Activated T-helper 2 cell treated with anti-CD3 and anti-CD28 coated beads, Interferon-gamma antibody, Interleukin-2, Interleukin-4, amounts not matched to agents 10 μg/mL and 5 μg/mL and 100 μg/mL, durations not matched to agents 14 hours and 24 hours and 36 hours (primary cell): Measurements from ENCODE around the gene CYTH3. TPM values are rescaled to one million over a fixed set of nuclear protein-coding genes. Genes with fewer than 3 reads are reported as not detected.

Source experiments
- DNase-seq: peaks from one replicate; pipeline ENCODE4 v3.0.0; 2021; ENCODE audit warnings: low spot score
- H3K27ac Mint-ChIP-seq: one replicate; pipeline ENCODE4 v1.8.0; 2021; ENCODE audit warnings: mixed read lengths
- H3K27me3 Mint-ChIP-seq: one replicate; pipeline ENCODE4 v1.8.0; 2021; ENCODE audit warnings: low read depth, mixed read lengths
- H3K36me3 Mint-ChIP-seq: one replicate; pipeline ENCODE4 v1.8.0; 2021; ENCODE audit warnings: low read depth, mixed read lengths
- H3K4me1 Mint-ChIP-seq: one replicate; pipeline ENCODE4 v1.8.0; 2021; ENCODE audit warnings: low read depth, mixed read lengths
- H3K4me3 Mint-ChIP-seq: one replicate; pipeline ENCODE4 v1.8.0; 2021; ENCODE audit warnings: low read depth, mild to moderate bottlenecking, moderate library complexity, mixed read lengths
- H3K9me3 Mint-ChIP-seq: one replicate; pipeline ENCODE4 v1.8.0; 2021; ENCODE audit warnings: mixed read lengths
- intact Hi-C: fragments of 100-400 bp; cut with micrococcal nuclease; formaldehyde crosslinking; loops from one replicate; pipeline ENCODE4 v1.15.1; 2023
- total RNA-seq: library from RNA; stranded (reverse); gene quantifications from 2 replicates; pipeline ENCODE4 v1.2.3, GENCODE V29; 2022

Gene CYTH3
- total RNA-seq, 1 donor from 2014 or later = 1.2 TPM

DNA sequence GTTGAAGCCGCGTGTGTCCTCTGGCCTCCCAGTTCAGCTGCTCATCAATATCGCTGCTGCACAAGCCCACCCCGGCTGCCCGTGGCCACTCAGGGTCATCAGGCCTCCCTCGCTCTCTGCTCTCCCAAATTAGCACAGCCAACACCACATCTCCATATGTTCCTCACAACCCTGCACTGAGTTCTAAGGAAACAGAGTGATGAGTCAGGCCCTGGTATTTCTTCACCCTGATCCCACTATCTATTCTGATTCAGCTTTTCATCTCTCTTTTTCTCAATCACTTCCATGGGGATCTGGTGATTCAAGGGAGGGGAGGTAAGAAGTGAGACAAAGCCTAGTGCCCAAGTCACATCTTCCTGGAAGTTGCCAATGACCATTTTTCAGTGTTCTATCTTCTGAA, 23.8 kb downstream of the CYTH3 start:
- Mint-ChIP-seq H3K4me3 (no peak overlapping the region), H3K36me3 (no peaks in the 10 kb centered on the region), H3K4me1 (peaks cover 4% of the 10 kb centered on the region), H3K27me3 (peaks cover 62% of the 10 kb centered on the region), H3K9me3 (no peaks in the 10 kb centered on the region), H3K27ac (no peak overlapping the region)
- no peak for DNase-seq
- intact Hi-C loops = no loop called here

- H3K4me3 Mint-ChIP-seq = no peak overlapping the region
- intact Hi-C loops = no loop called here
- H3K36me3 Mint-ChIP-seq = no peaks in the 10 kb centered on the region
- peaks cover 4% of the 10 kb centered on the region for H3K4me1 Mint-ChIP-seq
- no peak overlapping the region for H3K27ac Mint-ChIP-seq
- H3K27me3 Mint-ChIP-seq = peaks cover 46% of the 10 kb centered on the region
- no peak for DNase-seq
- no peaks in the 10 kb centered on the region for H3K9me3 Mint-ChIP-seq
Measured at GRCh38 chr7:6246251-6246917, 26.0 kb downstream of the CYTH3 start.

GRCh38 chr7:6244021-6244420, 28.4 kb downstream of the CYTH3 start:
- H3K27me3 Mint-ChIP-seq = peaks cover 38% of the 10 kb centered on the region
- H3K36me3 Mint-ChIP-seq = no peaks in the 10 kb centered on the region
- intact Hi-C loops = no loop called here
- no peak overlapping the region for H3K4me3 Mint-ChIP-seq
- DNase-seq = no peak
- no peaks in the 10 kb centered on the region for H3K9me3 Mint-ChIP-seq
- H3K27ac Mint-ChIP-seq = no peak overlapping the region
- no peaks in the 10 kb centered on the region for H3K4me1 Mint-ChIP-seq

DNA sequence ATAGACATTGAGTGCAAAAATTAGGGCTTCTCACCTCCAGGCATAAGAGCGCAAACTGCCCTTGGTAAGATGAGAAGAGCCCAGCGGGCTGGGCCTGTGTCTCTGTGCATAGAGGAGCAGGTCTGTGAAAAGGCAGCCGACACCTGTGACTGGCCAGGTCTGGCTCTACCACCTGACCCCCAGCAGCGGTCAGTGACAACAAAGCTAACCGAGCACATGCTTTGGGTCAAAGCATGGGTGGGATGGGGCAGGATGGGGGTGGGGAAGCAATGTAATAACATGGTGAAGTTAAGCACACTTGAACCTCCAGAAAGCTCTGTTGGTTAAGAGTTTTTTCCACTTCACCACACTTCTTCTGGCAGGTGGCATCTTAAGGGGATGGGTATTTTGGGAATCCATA, 29.3 kb downstream of the CYTH3 start:
- H3K4me3 Mint-ChIP-seq = no peak overlapping the region
- intact Hi-C loops = no loop called here
- H3K27me3 Mint-ChIP-seq = peaks cover 32% of the 10 kb centered on the region
- H3K27ac Mint-ChIP-seq = no peak overlapping the region
- no peak for DNase-seq
- no peaks in the 10 kb centered on the region for H3K9me3 Mint-ChIP-seq
- H3K4me1 Mint-ChIP-seq = no peaks in the 10 kb centered on the region
- no peaks in the 10 kb centered on the region for H3K36me3 Mint-ChIP-seq

DNA sequence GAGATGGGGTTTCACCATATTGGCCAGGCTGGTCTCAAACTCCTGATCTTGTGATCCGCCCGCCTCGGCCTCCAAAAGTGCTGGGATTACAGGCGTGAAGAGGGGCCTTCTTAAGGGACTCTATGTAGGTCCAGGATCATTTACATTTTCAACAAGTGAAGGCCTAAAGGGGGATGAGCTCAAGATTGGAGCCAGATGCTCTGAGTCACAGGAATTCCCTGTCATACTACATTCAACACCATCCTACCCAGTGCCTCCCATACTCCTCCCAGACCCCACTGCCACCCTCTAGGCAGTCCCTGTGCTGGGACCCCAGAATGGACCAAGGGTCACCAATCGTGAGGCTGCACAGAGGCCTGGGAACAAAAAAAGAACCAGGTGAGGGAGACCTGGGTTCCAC, 29.9 kb downstream of the CYTH3 start:
- H3K27me3 Mint-ChIP-seq = peaks cover 27% of the 10 kb centered on the region
- DNase-seq = no peak
- H3K9me3 Mint-ChIP-seq = no peaks in the 10 kb centered on the region
- no peak overlapping the region for H3K4me3 Mint-ChIP-seq
- H3K36me3 Mint-ChIP-seq = no peaks in the 10 kb centered on the region
- no peaks in the 10 kb centered on the region for H3K4me1 Mint-ChIP-seq
- no peak overlapping the region for H3K27ac Mint-ChIP-seq
- intact Hi-C loops = no loop called here

DNA sequence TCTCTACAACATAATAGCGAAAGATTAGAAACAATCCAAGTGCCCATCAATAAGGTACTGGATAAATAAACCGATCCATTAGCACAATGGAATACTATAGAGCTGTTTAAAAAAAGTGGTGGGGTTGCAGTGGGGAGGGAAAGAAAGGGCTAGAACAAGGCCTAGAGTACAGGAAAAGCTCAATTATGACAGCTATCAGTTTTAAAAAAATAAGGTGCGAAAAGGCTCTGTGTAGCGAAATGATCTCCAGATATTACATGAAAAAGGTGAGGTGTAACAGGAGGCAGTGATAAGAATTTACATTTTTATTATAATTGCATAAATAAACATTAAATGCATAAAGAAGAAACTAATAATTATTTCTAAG, 30.8 kb downstream of the CYTH3 start:
- Mint-ChIP-seq H3K4me1 (no peaks in the 10 kb centered on the region), H3K4me3 (no peak overlapping the region), H3K27ac (no peak overlapping the region), H3K27me3 (peaks cover 21% of the 10 kb centered on the region), H3K36me3 (no peaks in the 10 kb centered on the region), H3K9me3 (no peaks in the 10 kb centered on the region)
- no peak for DNase-seq
- intact Hi-C loops = no loop called here

DNA sequence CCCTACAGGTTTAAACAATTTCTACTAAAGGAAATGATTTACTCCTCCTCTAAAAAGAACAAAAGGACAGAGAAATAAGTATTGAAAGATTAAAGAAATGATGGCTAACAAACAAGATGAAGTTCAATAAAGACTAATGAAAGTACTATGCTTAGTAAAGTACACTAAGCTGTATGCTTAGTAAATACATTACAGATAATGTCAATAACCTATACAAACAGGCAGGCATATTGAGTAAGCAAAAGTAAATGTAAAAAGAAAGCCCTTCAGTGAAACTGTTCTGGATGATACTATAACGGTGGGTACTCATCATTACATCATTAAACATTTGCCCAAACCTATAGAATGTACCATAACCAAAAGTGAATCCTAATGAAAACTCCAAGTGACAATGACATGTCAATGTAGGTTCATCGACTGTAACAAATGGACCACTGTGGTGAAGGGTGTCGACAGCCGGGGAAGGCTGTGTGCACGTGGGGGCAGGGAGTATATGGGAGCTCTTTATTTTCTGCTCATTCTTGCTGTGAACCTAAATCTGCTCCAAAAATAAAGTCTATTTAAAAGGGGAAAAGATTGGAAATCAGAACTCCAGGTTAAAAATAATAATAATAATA, 34.0 kb downstream of the CYTH3 start:
- H3K4me3 Mint-ChIP-seq = no peak overlapping the region
- H3K4me1 Mint-ChIP-seq = no peaks in the 10 kb centered on the region
- H3K27ac Mint-ChIP-seq = no peak overlapping the region
- no peaks in the 10 kb centered on the region for H3K36me3 Mint-ChIP-seq
- peaks cover 27% of the 10 kb centered on the region for H3K27me3 Mint-ChIP-seq
- no peaks in the 10 kb centered on the region for H3K9me3 Mint-ChIP-seq
- intact Hi-C loops = no loop called here
- DNase-seq = no peak

DNA sequence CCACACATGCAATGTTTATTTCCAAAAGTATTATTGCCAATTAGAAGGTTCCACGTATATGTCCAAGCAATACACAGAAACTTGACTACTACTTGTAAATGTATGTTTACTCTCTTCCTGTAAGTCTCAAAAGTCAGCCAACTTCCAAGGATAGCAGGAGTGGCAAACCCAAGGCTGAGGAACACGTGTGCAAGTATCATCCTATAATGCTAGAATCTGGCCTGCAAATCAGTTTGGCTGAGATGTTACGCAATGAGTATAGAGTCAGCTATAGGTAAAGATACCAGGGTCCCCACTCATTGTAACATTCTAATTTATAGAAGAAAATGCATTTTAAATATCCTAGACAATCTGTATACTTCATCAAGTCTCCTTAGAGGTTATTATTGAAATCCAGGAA, 34.7 kb downstream of the CYTH3 start:
- Mint-ChIP-seq H3K4me1 (peaks cover 4% of the 10 kb centered on the region), H3K27me3 (peaks cover 32% of the 10 kb centered on the region), H3K9me3 (no peaks in the 10 kb centered on the region), H3K36me3 (no peaks in the 10 kb centered on the region), H3K4me3 (no peak overlapping the region), H3K27ac (no peak overlapping the region)
- intact Hi-C loops = no loop called here
- no peak for DNase-seq

DNA sequence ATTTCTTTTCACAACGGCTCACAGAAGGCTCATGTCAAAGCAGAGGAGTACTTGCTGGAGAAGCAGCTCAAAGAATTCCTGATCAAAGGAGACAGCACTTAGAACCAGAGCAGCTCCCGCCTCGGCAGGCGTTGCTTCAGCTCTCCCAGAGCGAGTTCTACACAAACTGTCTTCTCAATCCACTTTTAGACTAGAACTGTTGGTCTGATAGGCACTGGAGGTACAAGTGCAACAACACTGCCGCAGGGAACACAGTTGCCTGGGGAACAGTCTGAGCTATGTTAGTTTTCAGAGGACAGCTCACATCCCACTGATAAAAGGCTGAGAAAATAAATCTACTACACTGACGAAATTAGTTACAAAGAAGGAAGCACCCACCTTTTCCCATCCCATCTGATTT, 35.4 kb downstream of the CYTH3 start:
- no peak overlapping the region for H3K27ac Mint-ChIP-seq
- intact Hi-C loops = no loop called here
- no peak for DNase-seq
- peaks cover 40% of the 10 kb centered on the region for H3K27me3 Mint-ChIP-seq
- H3K4me3 Mint-ChIP-seq = no peak overlapping the region
- no peaks in the 10 kb centered on the region for H3K9me3 Mint-ChIP-seq
- no peaks in the 10 kb centered on the region for H3K36me3 Mint-ChIP-seq
- H3K4me1 Mint-ChIP-seq = peaks cover 6% of the 10 kb centered on the region

DNA sequence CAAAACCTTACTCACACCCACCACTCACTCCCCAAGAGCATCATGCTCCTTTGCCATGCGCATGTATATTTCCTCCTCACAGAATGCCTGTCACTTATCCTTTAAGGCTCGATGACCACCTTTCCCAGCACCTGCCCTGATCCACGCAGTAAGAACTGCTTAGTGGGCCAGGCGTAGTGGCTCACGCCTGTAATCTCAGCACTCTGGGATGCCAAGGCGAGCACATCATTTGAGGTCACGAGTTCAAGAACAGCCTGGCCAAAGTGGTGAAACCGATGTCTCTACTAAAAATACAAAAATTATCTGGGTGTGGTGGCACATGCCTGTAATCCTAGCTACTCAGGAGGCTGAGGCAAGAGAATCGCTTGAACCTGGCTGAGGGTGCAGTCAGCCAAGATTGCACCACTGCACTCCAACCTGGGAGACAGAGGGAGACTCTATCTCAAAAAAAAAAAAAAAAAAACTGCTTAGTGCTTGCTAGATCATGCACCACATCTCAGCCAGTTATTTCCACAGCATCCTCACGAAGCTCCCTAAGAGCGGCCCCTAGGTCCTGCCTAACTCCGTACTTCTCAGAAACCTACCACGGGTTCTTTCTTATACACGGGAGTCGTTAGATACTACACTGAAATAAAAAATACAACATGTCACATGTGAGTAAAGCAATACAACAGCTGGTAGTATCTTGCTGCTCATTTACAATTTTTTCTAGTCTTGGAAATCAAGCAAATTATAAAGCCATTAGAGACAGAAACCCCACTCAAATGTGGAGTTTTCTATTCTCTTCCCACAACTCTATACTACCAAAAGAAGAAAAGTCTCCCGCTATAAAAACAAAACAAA, 37.2 kb downstream of the CYTH3 start:
- Mint-ChIP-seq H3K27me3 (peaks cover 47% of the 10 kb centered on the region), H3K9me3 (no peaks in the 10 kb centered on the region), H3K27ac (no peak overlapping the region), H3K4me1 (peaks cover 6% of the 10 kb centered on the region), H3K36me3 (no peaks in the 10 kb centered on the region), H3K4me3 (no peak overlapping the region)
- intact Hi-C loops = no loop called here
- no peak for DNase-seq

- DNase-seq = no peak
- Mint-ChIP-seq H3K9me3 (no peaks in the 10 kb centered on the region), H3K4me1 (peaks cover 6% of the 10 kb centered on the region), H3K4me3 (no peak overlapping the region), H3K27me3 (peaks cover 48% of the 10 kb centered on the region), H3K36me3 (no peaks in the 10 kb centered on the region), H3K27ac (no peak overlapping the region)
- intact Hi-C loops = no loop called here
Measured at GRCh38 chr7:6234384-6234783, 38.0 kb downstream of the CYTH3 start.

- intact Hi-C loops = no loop called here
- H3K4me1 Mint-ChIP-seq = peaks cover 6% of the 10 kb centered on the region
Measured at GRCh38 chr7:6232534-6232933, 39.9 kb downstream of the CYTH3 start.

DNA sequence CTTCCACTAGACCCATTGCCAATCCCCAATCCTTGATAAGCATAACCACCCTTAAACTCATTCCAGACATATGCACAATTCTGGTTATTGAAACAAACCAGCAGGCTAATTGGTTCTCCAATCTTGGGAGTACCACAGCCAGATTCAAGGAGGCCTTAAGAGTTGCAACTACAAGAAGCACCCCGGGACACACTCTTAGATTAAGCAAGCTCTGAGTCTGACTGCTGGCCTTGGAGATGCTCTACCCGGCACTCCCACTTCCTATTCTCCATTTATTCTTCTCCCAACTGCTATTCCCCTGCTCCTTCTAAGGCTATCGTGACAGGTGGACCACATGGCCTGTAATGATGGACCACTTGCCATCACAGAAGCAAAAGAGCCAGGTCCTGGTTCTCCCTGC, 40.3 kb downstream of the CYTH3 start:
- Mint-ChIP-seq H3K9me3 (no peaks in the 10 kb centered on the region), H3K4me1 (peaks cover 6% of the 10 kb centered on the region), H3K27me3 (peaks cover 62% of the 10 kb centered on the region), H3K27ac (no peak overlapping the region), H3K36me3 (no peaks in the 10 kb centered on the region), H3K4me3 (no peak overlapping the region)
- intact Hi-C loops = no loop called here
- no peak for DNase-seq

More at GRCh38 chr7:6232534-6232933, 39.9 kb downstream of the CYTH3 start:
- DNase-seq = no peak
- H3K27me3 Mint-ChIP-seq = peaks cover 59% of the 10 kb centered on the region
- no peak overlapping the region for H3K4me3 Mint-ChIP-seq
- H3K9me3 Mint-ChIP-seq = no peaks in the 10 kb centered on the region
- H3K27ac Mint-ChIP-seq = no peak overlapping the region
- H3K36me3 Mint-ChIP-seq = no peaks in the 10 kb centered on the region
